Measurements from ENCODE around the gene MB.

- no peak for TF ChIP-seq CTCF (IDR thresholded peaks at IDR 0.05; ENCODE audit: poor library complexity, severe bottlenecking)
- no peak for TF ChIP-seq REST (IDR thresholded peaks at IDR 0.05; ENCODE audit: borderline replicate concordance)
- no peak for TF ChIP-seq EZH2 (IDR thresholded peaks at IDR 0.05; ENCODE audit: borderline replicate concordance, insufficient read depth, low read length, poor library complexity, severe bottlenecking)
- TF ChIP-seq TAF1 (IDR thresholded peaks at IDR 0.05; ENCODE audit: low read depth), result no peak
- TF ChIP-seq RAD21 (conservative IDR thresholded peaks at IDR 0.05), result no peak
- no peak for TF ChIP-seq MXI1 (conservative IDR thresholded peaks at IDR 0.05; ENCODE audit: poor library complexity, severe bottlenecking)
- TF ChIP-seq POLR2AphosphoS5 (IDR thresholded peaks at IDR 0.05), result no peak
- TF ChIP-seq EP300 (conservative IDR thresholded peaks at IDR 0.05; ENCODE audit: poor library complexity, severe bottlenecking), result no peak
These were observed 59.1 kb downstream of the MB start for GRCh38 chr22:35558031-35558430.

All from neural cell (in vitro differentiated cells).